ENCODE data around the gene EXTL2.
A peak's percentile ranks its signal among the peaks of the same experiment; 100 is the strongest.
"Not testable (repeated sequence)": the region's sequence is repeated elsewhere in the genome, so short reads cannot be mapped to it uniquely, and the experiment has no call there.

The EXTL2 gene

GRCh38 chr1:100902365-100902764 is 7.7 kb upstream of the EXTL2 start:
- no peak for DNase-seq (ENCODE audit: low read depth)

- peak; percentile 42 for DNase-seq (ENCODE audit: low read depth)
Observed at GRCh38 chr1:100896481-100896982, 1.9 kb upstream of the EXTL2 start.

- DNase-seq (ENCODE audit: low read depth) = peak; percentile 96
Observed at GRCh38 chr1:100895540-100896480, 1.2 kb upstream of the EXTL2 start, which contains the start of gene SLC30A7. TSS of gene SLC30A7 (plus strand) at chr1:100896090. CDS start at chr1:100896263, 173 bp downstream.

GRCh38 chr1:100893718-100894117 is 924 bp downstream of the EXTL2 start:
- no peak for DNase-seq (ENCODE audit: low read depth)

GRCh38 chr1:100892554-100892953 is 2.1 kb downstream of the EXTL2 start:
- DNase-seq (ENCODE audit: low read depth) = no peak

GRCh38 chr1:100891380-100891779 is 3.3 kb downstream of the EXTL2 start:
- DNase-seq (ENCODE audit: low read depth) = no peak

GRCh38 chr1:100889869-100890482 is 4.7 kb downstream of the EXTL2 start:
- DNase-seq (ENCODE audit: low read depth) = not testable (repeated sequence)

- DNase-seq (ENCODE audit: low read depth) = not testable (repeated sequence)
Observed at GRCh38 chr1:100889007-100889406, 5.6 kb downstream of the EXTL2 start.

GRCh38 chr1:100883963-100884362 is 10.7 kb downstream of the EXTL2 start:
- DNase-seq (ENCODE audit: low read depth) = no peak

GRCh38 chr1:100882698-100883097 is 11.9 kb downstream of the EXTL2 start:
- DNase-seq (ENCODE audit: low read depth) = no peak

GRCh38 chr1:100881687-100882086 is 13.0 kb downstream of the EXTL2 start:
- no peak for DNase-seq (ENCODE audit: low read depth)

- DNase-seq (ENCODE audit: low read depth) = no peak
Observed at GRCh38 chr1:100879422-100879821, 15.2 kb downstream of the EXTL2 start.

GRCh38 chr1:100876291-100876690 is 18.4 kb downstream of the EXTL2 start:
- DNase-seq (ENCODE audit: low read depth) = no peak

GRCh38 chr1:100875228-100875627 is 19.4 kb downstream of the EXTL2 start:
- no peak for DNase-seq (ENCODE audit: low read depth)

- DNase-seq (ENCODE audit: low read depth) = no peak
Observed at GRCh38 chr1:100874433-100874832, 20.2 kb downstream of the EXTL2 start.

GRCh38 chr1:100869996-100870395 is 24.6 kb downstream of the EXTL2 start:
- no peak for DNase-seq (ENCODE audit: low read depth)

GRCh38 chr1:100868364-100868995 is 26.2 kb downstream of the EXTL2 start:
- no peak for DNase-seq (ENCODE audit: low read depth)

- DNase-seq (ENCODE audit: low read depth) = no peak
Observed at GRCh38 chr1:100866901-100867206, 27.8 kb downstream of the EXTL2 start.

GRCh38 chr1:100866041-100866900 is 28.4 kb downstream of the EXTL2 start:
- DNase-seq (ENCODE audit: low read depth) = no peak

GRCh38 chr1:100862591-100862990 is 32.1 kb downstream of the EXTL2 start:
- no peak for DNase-seq (ENCODE audit: low read depth)

- no peak for DNase-seq (ENCODE audit: low read depth)
Observed at GRCh38 chr1:100861379-100861778, 33.3 kb downstream of the EXTL2 start.

Data from stimulated activated CD4-positive, alpha-beta T cell treated with anti-CD3 and anti-CD28 coated beads, Interleukin-2, amount 100 ng/mL, for 4 hours (primary cell).